ENCODE measurements around the gene MAML3.

Gene MAML3

DNA sequence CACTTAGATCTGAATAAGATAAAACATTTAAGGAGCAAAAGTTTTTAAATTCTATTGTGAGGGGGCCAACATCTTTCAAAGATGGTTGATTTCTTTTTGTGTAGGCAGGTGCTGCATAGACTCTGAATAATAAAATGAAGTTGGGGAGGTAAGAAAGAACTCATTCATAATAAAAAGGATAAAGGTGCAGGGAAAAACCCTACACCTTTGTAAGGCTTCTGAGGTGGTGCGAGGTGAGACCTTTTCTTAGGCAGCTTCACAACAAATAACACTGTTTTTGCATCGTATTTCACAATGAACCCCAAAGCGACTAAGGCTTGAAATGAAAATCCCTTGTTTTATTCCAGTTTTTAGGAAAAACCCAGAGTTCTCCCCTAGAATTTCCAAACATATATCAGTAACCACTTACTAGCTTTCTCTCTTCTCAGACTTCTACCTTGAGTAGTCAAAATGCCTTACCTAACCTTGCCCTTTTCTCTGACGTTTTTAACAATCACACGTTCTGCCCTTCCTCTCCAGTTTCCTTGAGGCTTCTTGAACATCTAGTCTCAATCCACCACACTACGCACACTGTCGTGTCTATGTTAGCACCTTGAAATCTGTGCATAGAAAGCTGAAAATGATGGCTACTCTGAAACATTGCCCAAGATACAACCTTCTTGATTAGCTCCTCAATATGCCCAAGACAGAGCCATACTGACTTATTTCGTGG lies 30.2 kb downstream of the MAML3 start:
- DNase-seq: no peak

DNA sequence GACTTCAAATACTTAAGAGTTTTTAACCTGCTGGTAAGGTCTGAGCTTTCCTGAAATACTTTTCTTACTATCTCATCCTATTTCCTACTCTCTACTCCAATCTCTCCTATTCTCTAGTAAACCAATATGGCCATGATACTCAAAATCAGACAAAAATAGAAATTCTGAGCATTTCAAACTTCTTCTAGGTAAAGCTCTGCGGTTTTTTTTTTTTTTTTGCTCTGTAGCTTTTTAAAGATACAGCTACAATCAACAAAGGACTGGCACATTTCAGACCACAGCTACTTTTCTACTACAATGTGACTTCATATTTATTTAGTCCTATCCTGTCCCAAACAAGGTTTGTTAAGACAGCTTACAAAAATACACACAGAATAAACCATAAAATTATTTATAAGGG lies 31.1 kb downstream of the MAML3 start:
- peak in 1 of 2 donors; percentile 6 for DNase-seq

DNA sequence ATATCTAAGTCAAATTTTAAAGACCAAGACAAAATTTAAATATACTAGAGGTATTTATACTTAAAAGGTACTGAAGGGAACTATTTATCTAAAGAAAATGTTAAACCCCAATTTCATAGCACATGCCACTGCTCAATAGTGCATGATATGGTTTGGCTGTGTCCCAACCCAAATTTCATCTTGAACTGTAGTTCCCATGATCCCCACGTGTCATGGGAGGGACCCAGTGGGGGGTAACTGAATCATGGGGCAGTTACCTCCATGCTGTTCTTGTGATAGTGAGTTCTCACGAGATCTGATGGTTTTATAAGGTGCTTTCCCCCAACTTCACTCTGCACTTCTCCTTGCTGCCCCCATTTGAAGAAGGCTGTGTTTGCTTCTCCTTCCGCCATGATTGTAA lies 32.3 kb downstream of the MAML3 start:
- no peak for DNase-seq

DNA sequence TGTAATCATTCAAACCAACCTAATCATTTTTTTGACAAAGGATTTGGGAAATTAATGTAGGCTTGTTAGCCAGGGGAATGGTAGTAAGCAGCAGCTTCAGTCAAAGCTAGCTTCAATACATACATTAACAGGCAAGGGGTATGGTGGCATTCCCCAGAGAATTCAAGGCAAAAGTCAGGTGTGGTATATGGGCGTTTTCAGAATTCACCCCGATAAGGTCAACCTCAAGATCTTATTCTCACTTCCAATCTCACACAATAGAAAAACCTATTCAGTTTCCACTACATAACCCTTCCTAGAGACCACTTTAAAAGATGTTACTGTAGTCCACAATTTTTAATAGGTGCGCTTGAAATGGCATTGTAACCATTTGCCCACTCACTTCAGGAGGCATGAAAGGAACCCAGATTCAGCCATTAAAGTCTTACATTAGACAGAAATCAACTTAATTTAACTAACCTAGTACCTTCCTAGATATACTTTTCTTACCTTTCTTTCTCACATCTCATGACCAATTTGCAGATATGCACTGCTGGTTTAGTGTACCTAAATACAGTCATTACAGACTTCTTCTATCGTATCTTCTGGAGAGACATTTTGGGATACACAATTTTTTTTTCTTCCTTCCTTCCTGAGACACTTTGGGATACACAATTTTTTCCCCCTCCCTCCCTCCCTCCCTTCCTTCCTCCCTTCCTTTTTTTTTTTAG lies 34.9 kb downstream of the MAML3 start:
- DNase-seq: no peak

DNA sequence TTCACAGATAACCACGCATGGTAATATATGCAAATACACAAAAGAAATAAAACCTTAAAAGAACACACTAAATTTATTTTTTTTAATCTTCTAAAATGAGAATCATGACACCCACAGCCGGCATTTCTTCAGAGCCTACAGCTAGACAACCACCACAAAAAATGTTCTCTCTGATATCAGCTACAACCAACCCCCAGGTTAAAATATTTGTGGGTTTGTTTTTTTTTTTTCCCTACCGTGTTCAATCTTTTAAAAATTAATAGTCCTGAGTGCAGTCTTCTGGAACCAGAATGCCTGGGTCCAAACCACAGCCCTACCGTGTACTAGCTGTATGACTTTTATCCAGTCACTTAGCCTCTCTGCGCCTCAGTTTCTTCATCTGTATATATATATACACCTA lies 36.0 kb downstream of the MAML3 start:
- DNase-seq: no peak

DNA sequence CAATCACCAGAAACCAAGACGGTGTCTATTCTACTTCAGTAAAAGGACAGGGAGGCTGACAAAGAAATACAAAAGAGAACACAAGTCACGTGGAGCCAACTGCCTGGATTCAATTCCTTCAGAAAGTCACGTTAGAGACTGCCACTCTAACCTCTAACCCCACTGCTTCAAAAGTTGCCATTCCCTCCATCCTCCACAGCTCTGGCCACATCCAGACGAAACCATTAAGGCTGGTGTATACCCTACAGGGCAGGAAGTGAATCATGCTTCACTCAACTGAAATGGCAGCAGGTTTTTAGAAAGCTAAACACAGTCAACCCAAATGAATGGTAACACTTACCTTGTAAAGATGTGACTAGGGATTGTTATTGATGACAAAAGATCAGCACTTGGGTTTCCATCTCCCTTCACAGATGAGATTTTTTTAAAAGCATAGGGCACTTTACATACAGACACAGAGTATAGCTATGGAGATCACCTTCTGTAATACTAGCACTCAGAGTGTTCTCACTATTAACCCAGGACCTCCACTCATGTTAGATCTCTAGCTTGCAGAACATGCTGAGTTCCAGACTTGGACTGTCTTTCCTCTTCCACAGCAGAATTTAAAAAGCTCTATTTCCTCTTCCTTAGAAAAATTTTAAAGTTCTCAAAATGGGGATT lies 37.4 kb downstream of the MAML3 start:
- no peak for DNase-seq

DNA sequence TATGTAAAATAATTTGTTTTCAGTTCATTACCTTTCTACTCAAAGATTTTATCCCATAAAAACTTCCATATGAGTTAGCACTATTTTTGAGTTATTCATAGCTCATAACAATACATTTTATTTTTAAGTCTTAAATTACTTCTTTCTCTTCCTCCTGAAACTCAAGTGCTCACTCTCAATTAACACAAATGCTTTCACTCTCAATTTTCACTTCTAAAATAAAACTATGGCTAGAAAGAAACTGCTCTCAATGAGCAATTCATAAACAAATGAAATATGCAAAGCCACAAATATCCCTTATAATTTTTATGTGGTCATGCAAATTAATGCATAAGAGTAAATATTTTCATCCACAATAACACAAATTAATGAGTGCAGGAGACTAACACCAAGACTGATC lies 38.8 kb downstream of the MAML3 start:
- DNase-seq: no peak

DNA sequence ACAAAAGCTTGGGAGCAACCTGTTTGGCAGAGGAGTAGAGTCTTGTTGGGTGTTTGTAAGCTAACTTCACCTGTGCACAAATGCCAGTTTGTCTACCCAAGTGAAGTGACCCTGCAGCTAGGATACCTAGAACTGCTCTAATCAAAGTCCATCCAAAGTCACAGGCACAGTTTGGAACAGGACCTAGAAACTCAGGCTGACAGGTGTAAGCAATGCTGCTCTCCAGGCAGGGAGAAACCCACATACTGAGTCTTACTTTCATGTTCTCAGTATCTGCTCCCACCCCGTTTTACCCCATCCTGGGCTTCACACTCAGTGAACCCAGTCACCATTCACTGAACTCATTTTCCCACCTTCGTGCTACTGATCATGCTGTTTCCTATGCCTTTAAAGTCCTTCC lies 40.3 kb downstream of the MAML3 start:
- no peak for DNase-seq

DNA sequence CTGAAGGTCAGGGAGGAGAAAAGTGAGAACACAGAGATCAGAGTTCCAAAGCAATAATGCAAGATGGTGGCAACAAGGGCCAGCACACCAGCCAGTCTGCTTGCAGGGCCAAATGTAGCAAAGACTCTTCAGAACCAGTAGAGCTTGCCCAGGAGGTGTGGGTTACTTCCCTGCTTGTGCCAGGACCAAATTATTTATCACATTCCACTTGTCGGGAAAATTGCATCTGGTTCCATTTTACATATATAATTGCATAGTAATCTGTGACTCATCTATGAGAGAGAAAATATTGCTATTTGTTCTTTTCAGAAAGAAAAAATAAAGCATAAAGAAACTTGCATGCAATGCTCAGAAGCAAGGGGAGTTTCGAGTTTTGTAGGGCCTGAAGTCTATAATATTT lies 41.4 kb downstream of the MAML3 start:
- DNase-seq: no peak

DNA sequence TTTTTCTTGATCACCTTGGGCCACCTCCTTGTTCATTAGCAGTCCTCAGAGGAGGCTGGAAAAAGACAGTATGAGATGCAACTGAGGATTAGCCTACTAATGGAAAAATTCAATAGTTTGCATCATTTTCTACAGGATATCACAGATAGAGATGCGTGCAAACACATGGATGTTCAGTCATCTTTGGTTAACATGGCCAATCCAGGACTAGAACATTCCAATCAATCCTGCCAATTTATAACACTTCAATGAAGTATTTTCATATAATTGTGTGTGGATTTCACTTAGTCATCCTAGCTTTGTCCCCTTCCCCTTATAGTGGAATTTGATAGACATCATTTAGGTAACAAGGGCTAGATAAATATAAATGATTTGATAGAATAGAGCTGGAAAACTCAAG lies 42.7 kb downstream of the MAML3 start:
- DNase-seq: no peak

DNA sequence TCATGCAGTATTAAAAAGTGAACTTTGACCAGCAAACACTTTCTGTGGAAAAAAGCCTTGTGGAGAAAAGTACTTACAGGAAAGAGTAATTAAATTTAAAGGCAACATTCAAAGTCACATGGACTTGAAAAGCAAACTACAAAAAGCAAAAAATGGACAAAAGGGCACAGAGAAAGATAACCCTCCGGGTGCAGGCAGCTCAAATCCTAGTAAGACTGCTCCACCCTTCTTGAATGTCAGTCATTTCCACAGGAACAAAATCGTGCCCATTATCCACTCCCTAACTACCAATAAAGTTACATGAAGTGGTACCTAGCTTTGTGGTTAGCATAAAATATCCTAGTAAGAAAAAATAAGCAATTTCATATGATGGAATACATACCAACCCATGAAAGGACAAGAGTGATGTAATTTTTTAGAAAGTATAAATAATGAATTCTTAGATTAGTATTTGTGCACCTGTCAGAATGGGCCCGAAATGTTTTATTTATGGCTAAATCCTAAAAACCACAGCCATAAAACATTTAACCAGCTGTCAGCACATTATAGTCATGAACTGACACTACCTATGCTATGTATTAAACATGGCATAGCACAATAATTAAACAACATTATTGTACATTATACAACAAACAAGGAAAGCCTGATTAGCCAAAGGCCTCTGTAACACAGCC lies 43.3 kb downstream of the MAML3 start:
- DNase-seq: no peak

DNA sequence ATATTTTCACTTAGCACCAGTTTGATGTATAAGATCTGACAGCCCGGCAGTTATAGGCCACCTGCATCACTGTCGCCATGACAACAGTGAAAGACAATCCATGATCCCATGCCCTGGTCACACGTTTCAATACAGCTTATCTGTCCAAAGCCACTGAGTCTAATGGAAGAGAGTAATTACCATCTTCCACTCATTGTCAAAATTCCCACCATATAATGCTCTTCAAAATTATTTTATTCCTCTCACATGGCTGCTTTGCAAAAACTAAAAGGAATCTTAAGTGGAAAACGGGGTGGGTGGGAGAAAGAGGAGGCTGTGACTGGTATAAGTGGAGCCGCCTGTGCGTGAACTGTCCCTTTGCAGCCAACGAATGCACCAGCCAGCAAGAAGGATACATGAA lies 44.2 kb downstream of the MAML3 start:
- no peak for DNase-seq

DNA sequence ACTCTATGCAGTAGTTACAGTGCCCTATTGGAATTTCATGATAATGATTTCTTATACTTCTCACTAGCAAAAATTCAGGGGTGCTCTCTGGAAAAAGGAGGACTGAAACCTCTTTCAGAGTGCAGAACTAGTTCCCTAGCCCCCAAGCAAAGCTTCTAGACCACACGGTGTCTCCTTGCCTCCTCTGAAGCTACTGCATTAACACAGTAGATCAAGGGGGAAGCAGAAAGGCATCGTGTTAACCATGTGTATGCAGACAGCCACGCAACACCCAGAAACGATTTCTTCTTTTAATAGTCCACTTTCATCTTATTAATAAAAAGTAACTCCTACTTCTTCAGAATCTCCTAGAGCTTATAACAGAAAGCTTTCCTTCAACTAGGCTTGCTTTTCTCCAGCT lies 44.7 kb downstream of the MAML3 start:
- DNase-seq: no peak

DNA sequence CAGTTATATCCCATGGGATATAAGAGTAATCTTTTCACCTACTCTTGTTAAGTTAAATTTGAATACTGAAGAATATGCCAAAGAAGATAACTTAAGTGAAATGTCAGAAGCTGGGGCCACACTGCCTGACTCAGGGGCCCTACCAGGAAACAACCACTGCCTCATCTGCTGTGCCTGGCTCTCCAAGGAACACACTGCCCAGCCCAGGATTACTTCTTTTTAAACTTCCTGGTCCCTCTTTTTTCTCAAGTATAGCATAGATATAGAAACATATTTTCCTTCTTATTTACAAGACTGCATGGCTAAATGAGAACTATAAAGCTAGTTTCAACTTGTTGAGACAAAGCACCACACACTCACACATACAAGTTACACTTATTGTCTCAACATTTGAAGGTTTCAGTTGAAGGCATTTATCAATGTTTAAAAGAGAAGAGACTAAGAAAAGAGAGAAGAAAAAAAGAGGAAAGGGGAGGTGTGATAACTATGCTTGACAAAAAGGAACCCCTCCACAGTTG lies 45.2 kb downstream of the MAML3 start:
- DNase-seq: no peak

DNA sequence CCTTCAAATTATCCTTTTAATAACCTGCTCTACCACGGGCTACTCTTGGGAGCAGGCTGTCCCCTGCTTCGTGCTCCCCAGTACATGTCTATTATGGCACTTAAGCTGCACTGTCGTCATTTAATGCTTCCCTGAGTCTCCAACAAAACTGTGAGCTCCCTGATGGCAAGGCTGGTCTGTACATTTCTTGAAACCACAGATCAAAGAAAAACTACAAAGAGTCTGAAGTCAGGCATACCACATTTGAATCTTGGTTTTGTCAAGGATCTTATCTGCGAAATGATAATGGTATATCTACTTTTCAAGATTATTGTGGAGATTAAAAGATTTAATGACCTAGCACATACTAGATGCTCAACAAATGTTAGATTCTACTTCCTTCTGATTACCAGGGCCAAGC lies 45.7 kb downstream of the MAML3 start:
- no peak for DNase-seq

DNA sequence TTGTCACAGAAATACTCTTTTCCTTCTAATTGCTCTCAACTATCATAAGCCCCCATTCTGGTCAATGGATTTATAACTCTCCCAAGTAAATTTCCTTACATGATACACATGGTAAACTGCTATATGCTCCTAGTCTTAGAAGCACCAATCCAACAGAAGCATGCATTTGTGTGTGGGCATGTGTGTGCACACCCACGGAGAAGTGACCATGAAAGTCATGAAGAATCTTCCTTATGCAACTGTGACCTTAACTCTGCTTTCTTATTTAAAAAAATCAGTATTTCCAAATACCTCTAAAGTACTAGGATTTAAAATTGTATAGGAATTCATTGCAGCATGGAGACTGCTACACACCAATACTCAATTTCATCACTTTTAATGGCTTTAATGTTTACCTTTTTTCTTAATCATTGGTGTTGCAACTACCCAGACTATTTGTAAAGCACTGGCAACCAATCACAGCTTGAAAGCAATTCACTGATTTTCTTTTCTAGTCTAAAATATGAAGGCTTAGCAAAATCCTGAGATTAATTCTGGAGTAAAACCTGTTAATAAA lies 47.6 kb downstream of the MAML3 start:
- no peak for DNase-seq

DNA sequence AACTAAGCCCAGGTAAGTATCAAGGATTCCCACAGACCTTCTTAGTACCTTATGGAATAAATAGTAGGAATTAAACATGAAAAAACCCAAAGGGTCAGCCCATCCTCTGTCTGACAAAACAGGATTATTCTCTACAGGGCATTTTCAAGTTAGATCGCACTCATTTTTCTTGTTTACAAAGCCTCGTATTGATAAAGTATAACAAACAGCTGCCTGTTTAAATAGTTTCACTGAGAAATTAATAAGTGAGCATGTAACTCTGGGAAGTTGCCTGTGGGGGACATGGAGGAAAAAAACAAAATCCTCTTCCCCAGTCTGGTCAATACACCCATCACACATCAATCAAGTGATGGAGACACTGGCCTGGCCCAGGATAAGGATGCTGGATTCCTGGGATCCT lies 48.5 kb downstream of the MAML3 start:
- no peak for DNase-seq

DNA sequence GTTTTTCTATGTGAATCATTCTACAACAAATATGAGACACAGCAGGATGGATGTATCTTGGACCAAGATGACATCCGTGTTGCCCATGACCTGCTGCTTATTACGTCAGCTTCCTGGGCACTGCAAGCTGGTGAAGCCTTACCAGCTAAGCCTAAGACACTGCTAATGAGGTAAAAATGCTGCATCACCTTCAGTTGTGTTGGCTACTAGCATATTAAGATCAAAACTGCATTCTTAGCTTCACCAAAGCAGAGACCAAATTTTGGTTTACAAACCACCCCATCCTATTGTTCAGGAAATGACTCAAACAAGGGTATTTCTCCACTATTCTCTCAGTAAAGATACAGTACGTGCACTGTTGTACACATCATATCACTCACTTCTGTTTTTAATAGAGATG lies 50.3 kb downstream of the MAML3 start:
- peak; percentile 46 to 67 for DNase-seq

DNA sequence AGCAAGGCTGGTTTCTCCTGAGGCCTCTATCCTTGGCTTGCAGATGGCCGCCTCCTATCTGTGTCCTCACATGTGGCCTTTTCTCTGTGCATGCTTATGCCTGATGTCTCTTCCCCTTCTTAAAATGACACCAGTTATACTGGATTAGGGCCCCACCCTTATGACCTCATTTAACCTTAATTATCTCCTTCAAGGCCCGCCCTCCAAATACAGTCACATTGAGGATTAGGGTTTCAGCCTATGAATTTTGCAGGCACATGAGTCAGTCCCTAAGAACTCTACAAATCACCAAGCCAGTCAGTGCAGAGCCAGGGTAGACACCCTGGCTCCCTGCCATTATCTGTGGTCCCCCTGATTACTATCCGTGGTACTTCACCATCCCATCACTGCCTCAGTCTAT lies 51.6 kb downstream of the MAML3 start:
- DNase-seq: no peak

DNA sequence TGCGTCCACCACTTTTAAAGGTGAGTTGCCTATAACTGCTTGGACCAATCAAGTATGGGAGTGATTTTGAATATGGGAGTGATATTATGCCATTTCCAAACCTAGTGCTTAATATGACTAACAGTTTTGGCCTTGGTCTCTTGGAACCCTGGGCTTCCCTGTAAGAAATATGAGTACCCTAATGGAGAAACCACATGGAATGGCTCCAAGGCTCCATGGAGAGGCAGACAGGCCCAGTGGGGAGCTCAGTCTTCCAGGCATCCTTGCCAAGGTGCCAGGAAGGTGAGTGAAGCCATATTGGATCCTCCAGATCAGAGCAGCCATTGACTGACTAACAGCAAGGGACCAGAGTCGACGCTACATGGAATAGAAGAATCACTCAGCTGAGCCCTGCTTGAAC lies 53.2 kb downstream of the MAML3 start:
- DNase-seq: no peak

DNA sequence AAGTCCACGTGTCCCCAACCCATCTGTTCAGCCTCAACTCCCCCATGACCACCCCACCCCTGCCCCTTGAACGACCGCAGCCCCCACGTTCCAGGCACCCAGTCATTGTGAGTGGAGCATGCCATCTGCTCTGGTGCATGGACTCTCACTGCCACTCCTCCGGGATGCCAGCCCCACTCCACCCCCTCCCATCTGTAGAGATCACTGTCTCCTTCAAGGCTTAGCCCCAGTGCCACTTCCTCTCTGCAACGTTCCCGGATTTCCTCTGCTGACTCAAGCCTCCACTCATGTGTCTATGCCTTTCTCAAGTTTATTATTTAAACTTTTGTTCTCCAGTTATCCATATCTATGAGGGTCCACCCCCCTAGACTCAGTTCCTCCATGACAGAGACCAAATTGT lies 54.0 kb downstream of the MAML3 start:
- peak in 1 of 2 donors; percentile 45 for DNase-seq

DNA sequence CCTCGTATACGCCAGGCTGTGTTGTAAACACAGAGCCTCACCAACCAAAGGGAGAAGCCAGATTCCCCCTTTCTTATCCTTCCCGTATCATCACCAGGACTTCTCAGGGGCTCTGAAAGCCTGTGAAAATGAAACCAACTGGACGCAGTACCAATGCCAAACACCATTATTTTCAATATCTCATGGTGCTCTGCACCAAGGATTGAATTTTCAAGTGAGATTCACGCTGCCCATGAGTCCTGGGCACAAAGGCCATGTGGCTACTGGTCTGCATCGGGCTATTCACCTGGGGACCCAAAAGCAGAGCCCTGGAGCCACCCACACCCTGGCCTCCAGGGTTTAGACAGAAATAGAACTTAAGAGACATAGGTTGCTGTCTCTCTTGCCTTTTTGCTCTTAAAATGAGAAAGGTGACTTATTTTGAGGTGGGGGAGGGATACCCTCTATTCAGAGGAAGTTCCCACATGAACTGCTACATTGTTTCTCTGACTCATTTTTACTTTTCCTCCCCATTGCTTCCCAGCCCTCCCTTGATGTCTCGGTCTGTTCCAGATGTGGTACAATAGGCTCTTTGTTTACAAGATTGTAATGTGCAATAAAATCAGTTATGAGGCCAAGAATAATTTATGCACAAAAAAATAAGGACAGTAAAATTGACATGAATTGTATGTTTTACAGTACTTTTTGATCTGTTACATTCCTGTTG lies 55.4 kb downstream of the MAML3 start:
- DNase-seq: no peak

DNA sequence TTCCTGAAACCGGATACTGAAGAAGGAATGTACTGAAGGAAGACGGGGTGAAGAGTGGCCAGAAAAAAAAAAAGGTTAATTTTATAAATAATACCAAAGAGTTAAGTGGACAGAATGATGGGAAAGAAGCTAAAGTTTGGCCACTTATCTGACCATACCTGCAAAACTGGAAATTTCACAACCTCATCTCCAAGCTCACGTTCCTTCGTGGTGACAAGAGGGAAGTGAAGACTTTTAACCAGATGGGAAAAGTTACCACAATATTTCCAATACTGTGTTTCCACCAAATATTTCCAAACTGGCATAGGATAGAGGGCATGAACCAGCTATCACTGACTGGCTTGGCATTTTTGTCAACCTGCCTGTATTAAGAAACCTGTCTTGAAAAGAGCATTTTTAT lies 56.4 kb downstream of the MAML3 start:
- no peak for DNase-seq
